HG03196 (cell line): ENCODE data around the gene FOXD1.
"Not testable (repeated sequence)": the region's sequence is repeated elsewhere in the genome, so short reads cannot be mapped to it uniquely, and the experiment has no call there.

Source experiments
- ATAC-seq: cut with Tn5 transposase; IDR thresholded peaks from one replicate; pipeline ENCODE4 v1.9.1; 2021; ENCODE audit not compliant: unreplicated experiment

Gene FOXD1

DNA sequence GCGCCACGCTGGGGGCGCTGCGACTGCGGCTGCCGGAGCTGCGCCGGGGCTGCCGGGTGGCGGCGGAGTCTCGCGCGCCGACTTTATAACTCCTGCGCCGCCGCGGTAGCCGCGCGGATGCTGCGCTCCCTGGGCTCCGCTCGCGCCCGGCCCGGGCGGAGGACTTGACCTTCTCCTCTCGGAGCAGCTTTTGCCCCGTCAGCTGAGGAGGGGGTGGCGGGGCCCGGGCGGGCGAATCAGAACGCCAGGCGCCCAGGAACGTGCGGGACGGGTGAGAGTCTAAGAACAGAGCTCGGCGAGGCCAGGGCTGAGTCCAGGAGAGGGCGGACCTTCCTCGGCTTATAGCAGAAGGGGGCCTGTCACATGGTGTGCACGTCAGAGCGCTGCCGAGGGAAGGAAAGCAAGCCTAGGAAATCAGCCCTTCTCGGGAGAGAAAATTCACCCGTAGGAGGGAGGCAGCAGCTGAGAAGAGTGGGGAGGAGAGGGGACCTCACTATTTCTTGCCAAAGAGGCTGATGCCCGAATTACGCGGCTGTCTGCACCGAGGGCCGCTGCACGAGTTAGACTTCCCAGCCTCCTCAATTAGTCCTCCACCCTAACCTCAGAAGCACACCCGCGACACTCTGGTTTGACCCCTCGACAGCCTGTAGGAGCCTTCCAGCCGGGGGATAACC, at the start of gene FOXD1:
FOXD1 (minus strand) TSS at position 315 of the 674 bp plus-strand sequence. CDS start 415 bp downstream, outside the sequence.
- ATAC-seq = no peak

DNA sequence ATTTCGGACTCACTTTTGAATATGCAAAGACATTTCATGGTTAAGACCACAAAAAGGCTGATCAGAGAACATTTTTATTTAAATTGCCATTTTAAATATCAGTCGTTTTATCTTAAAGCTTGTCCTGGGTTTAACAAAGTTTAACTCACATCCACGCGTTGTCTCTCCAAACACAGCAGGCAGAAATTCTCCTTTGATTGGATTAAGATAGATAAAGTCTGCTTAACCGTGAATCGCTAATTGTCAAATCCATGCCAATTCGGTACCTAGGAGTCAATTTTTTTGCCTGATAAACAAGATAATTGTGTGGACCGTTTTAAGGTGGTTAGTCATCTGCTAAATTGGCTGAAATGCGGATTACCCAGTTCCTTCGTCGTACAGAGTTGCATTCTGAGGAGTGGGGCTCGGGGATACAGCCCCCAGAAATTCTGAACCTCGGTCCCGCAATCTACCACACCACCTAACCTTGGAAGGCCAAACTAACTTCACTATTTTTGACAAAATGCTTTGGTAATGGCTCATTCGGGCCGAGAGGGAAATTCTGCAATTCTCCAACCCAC, 49.0 kb upstream of the FOXD1 start:
- no peak for ATAC-seq

DNA sequence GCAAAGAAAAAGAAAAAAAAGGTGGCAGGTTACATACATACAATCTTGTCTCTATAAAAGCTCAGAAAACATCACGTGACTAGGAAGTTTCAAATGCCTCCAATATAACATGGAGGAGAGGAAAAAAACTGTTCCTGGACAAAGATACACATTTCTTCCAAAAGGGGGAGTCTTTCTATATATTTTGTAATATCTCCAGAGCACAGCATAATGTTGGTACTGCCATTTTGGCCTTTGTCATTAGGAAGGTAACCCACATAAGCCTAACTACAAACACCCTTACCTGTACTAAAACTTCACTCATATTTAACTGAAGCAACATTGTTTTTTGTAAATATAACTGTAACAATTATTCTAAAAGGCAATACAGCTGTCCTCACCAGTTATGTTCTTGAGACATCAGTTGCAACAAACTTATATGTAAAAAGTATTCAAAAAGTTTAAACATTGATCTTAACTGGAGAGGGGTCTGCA, 48.4 kb upstream of the FOXD1 start:
- no peak for ATAC-seq

DNA sequence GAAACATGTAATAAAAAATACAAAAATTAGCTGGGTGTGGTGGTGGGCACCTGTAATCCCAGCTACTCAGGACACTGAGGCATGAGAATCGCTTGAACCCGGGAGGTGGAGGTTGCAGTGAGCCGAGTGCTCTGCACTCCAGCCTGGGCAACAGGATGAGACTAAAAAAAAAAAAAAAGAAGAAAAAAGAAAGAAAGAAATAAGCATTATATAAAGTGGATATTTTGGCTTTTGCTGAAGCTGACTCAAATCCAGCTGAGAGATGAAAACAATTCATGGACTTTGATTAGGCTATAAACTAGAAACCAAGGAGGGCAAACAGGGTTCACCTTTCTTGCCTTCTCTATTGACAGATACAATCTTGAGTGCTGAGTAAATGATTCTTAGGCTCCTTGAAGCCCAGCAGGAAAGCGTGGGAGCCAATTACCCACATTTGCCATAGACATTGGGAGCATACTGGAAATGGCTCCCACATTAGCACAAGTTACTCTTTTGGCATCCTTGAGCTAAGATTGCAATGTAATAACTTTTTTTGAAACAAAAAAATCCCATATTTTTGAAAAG, 47.3 kb upstream of the FOXD1 start:
- ATAC-seq = no peak

DNA sequence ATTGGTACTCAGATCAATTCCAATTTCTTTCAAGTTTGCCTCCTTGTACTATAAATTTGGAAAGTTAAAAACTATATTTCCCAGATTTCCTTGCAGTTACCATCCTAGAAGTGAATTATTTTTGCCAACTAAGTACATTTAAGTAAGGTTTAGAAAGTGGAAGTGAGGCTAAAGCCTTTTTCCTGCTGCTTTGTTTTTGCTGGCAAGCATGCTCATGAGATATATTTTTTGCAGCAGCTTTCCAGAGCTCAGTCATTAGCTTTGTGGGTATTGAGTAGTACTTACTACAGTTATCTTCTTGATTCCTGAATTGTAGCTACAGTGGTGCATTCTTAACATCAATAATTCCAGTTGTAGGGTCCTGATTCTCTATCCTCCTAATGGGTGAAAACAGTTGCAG, 46.1 kb upstream of the FOXD1 start:
- no peak for ATAC-seq

DNA sequence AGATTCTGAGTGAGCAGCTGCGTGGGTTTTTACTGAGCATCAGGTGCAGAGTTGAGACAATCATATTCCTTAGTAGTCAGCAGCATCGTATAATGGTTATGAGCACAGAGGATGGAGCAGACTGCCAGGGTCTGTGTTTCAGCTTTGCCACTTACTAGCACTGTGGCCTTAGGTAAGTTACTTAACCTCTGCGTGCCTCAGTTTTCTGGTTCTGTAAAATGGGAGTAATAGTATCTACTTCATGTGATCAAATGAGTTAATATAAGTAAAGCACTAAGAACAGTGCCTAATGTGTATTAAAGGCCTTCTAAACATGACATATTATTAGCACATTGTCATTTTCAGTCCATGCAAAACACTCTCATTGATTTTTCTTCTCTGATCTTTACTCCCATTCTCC, 44.8 kb upstream of the FOXD1 start:
- no peak for ATAC-seq

DNA sequence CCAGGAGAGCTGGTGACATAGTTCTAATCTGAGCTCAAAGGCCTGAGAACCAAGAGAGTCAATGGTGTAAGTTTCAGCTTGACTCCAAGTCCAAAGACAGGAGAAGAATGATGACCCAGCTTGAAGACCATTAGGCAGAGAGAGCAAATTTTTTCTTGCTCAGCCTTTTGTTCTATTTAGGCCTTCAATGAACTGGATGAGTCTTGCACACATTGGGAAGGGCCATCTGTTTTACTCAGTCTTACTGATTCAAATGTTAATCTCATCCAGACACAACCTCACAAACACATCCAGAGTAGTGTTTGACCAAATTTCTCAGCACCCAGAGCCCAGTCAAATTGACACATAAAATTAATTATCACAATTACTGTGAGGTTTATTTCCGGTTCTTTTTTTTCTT, 42.6 kb upstream of the FOXD1 start:
- no peak for ATAC-seq

DNA sequence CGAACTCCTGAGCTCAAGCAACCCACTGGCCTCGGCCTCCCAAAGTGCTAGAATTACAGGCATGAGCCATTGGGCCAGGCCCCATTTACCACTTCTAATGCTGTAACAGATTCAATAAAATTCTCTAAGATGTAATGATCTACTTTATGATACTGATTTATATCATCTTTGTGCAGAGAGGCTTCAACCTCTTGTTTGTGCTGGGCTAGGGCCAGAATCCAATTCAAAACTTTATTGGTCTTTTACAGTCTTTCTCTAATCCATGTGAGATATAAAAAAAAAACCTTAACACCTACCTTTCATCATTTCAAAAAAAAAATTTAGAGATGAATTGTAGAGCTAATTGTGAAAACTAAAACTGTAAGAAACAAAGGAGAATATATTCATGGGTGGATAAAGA, 41.5 kb upstream of the FOXD1 start:
- no peak for ATAC-seq

DNA sequence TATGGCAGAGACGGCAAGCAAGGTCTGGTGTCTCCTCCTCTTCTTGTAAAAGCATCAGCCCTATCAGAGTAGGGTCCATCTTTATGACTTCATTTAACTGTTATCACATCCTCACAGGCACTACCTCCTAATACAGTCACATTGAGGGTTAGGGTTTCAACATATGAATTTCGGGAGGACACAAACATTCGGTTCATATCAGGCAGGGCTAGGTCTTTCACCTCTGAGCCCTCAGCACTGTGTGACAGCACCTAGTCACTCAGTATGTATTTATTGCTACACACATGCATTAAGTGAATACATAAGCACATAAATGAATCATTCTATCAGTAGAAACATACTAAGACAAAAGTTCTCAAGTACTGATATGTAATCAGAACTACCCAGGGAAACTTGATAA, 40.2 kb upstream of the FOXD1 start:
- no peak for ATAC-seq

DNA sequence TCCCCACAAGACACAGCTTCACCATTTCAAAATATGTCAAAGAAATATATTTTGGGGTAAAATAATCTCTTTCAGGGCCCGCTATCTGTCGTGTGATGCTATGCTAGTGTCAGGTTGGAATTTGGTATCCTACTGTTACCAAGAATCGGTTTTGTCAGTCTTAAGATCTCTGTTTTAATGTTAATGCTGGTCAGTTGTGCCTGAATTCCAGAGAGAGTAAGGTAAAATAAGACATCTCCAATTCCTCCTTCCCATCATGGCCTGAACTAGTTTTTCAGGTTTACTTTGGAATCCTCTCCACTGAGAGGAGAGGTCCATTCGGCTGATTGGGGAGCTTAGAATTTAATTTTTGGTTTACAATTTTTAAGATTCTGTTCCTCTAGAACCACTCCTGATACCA, 39.2 kb upstream of the FOXD1 start:
- no peak for ATAC-seq

DNA sequence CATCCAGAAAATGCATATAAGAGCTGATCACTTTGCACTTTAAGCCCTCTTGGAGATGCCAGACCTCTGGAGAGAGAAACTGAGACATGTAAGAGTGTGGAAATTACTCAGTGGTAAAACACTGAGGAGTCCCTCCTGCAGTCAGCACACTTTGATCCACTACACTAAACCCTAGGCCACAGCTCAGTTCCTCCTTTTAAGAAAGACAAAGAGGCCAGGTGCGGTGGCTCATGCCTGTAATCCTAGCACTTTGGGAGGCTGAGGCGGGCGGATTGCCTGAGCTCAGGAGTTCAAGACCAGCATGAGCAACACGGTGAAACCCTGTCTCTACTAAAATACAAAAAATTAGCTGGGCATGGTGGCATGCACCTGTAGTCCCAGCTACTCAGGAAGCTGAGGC, 38.7 kb upstream of the FOXD1 start:
- ATAC-seq = not testable (repeated sequence)

DNA sequence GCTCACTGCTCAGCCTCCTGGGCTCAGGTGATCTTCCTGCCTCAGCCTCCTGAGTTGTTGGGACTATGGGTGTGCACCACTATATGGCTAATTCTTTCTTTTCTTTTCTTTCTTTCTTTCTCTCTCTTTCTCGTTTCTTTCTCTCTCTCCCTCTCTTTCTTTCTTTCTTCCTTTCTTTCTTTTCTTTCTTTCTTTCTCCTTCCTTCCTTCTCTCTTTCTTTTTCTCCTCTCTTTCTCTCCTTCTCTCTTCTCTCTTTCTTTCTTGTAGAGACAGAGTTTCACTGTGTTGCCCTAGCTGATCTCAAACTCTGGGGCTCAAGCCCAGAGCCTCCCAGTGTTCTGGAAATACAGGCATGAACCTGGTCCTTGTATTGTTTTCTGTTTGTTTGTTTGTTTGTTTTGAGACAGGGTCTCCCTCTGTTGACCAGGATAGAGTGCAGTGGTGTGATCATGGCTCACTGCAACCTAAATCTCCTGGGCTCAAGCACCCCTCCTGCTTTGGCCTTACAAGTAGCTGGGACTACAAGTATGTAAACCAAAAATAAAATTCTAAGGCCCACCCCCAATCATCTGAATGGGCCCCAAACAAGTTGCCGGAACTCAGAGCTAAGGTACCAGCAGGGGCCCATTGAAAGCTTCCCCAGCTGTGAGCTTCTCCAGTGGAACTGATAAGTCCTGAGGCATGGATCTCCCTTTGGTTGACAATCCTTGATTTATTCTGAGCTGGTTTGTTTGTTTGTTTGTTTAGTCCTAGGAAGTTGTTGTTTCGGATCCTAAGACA, 37.7 kb upstream of the FOXD1 start:
- ATAC-seq = no peak

DNA sequence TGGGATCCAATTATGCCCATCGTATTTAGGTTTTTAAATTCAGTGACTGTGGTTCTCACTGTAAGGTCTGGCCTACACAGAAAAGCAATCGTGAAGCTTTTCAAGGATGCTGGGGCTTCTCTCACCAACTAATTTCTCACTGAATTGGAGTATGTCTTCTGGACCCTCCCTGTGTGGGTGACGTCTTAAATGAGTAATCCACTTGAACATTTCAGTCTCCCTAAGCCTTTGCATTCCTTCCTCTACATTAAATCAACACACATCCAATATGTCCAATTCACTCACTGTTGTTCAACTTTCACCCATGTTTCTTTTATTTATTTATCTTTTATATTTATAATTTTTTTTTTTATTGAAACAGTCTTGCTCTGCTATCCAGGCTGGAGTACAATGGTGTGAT, 37.1 kb upstream of the FOXD1 start:
- ATAC-seq = no peak

DNA sequence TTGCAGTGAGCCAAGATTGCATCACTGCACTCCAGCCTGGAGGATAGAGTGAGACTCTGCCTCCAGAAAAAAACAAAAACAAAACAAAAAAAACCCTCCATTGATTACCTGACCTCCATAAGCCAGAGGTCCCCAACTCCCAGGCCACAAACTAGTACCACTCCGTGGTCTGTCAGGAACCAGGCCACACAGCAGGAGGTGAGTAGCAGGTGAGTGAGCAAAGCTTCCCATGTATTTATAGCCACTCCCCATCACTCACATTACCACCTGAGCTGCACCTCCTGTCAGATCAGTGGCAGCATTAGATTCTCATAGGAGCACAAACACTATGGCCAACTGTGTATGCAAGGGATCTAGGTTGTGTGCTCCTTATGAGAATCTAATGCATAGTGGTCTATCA, 35.9 kb upstream of the FOXD1 start:
- ATAC-seq = no peak

DNA sequence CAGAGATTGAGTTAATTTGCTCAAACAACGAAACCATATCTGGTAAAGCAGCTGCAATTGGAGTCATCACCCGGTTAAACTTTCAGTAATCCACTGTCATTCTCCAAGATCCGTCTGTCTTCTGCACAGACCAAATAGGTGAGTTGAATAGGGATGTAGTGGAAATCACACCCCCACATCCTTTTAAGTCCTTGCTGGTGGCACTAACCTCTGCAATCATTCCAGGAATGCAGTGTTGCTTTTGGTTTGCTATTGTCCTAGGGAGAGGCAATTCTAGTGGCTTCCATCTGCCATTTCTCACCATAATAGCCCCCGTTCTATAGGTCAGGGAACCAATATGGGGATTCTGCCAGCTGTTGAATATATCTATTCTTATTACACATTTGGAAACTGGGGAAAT, 35.1 kb upstream of the FOXD1 start:
- ATAC-seq = no peak

DNA sequence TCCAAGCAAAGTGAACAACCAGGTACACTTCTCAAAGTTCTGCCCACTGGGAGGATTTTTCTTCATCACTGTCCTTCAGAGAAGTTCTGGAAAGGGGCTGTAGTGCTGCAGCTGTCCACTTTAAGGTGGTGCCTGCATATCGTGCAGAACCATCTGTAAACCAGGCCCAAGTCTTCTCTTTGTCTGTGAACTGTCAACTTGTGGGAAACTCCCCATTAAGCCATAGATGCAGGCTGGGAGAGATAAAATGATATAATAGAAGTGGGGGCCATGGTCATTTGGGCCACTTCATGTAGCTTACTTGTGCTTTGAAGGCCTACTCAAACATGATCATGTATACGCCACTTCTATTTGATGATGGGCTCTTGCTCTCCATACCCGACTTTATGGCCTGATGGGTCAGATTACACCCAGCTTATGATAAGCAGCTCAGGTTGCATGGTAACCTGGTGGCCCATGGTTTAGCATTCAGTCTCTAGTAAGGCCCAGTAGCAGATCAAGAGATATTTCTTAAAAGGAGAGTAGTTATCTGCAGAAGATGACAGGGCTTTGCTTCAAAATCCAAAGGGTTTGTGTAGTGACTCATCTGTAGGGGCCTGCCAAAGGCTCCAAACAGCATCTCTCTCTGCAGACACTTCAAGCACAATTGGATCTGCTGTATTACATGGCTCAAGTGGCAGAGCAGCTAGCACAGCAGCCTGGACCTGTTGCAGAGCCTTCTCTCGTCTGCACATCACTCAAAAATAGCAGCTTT, 34.0 kb upstream of the FOXD1 start:
- no peak for ATAC-seq

DNA sequence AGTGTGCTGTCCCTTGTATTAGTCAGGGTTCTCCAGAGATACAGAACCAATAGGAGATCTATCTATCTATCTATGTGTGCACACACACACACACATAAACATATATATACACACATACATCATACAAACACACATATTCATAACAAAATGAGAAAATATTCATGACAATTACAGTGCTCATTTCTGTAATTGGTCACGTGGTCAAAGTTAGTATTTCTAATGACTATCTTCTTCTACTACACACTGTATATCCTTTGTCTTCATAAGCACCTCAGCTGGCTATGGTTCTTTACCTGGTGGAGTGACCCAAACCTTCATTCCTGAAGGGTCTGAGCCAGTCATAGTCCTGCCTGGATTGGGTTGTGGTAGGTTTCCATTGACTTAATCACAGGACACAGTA, 31.9 kb upstream of the FOXD1 start:
- no peak for ATAC-seq

DNA sequence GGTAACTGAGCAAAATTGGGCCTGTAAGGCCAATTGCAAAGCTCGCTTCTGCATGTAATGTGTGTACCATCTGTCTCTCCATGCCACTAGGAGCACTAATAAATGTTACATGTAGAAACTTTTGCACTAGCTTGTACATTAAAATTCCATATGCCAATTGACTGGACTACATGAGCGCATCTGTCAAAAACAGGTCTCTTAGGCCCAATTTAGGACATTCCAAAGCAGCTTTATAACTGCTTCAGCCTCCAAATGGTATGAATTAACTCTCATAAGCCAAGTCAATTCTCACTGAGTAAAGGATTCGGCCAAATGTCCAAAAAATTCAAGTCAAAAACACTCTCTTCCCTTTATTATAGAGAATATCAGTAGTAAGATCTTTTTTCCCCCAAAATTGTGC, 23.5 kb upstream of the FOXD1 start:
- ATAC-seq = no peak

DNA sequence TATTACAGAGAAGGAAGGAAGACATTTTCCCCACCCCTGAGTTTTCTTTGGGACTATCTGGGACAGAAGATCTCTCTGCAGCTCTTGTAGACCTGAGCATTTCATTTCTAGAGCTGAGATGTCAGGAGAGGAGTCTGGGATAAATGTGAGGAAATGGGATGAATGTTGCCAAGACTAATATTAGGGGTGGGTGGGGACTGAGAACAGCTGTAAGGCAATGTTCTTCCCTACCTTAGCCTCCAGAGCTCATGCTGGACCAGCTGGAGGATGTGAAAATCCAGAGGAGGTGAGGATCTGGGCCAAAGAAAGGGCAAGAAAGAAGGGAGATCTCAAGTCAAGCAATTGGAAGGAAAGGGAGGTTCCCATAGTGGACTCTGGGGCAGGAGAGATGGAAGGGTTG, 23.1 kb upstream of the FOXD1 start:
- ATAC-seq = no peak

DNA sequence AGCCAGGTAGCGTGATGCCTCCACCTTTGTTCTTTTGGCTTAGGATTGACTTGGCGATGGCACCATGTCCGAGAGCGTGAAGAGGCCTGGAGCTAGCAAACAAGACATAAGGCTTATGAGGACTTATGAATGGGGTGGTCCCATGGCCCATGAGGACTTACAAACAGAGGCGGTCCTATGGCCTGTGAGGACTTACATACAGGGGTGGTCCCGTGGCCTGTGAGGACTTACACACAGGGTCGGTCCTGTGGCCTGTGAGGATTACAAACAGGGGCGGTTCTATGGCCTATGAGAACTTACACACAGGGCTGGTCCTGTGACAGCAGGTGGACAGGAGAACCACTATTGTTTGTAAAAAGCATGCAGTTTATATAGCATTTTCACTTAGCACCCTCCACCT, 21.3 kb upstream of the FOXD1 start:
- ATAC-seq = no peak

DNA sequence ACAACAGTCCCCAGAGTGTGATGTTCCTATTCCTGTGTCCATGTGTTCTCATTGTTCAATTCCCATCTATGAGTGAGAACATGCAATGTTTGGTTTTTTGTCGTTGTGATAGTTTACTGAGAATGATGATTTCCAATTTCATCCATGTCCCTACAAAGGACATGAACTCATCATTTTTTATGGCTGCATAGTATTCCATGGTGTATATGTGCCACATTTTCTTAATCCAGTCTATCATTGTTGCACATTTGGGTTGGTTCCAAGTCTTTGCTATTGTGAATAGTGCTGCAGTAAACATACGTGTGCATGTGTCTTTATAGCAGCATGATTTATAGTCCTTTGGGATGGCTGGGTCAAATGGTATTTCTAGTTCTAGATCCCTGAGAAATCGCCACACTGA, 20.1 kb upstream of the FOXD1 start:
- not testable (repeated sequence) for ATAC-seq
